NCI-H524 treated with DMSO at 0.1 percent for 48 hours (cell line): ENCODE results near the gene ZP4.

Experiments
- DNase-seq: peaks from one replicate; lab custom pipeline; 2025; lab: John Stamatoyannopoulos, UW

ZP4 gene

DNA sequence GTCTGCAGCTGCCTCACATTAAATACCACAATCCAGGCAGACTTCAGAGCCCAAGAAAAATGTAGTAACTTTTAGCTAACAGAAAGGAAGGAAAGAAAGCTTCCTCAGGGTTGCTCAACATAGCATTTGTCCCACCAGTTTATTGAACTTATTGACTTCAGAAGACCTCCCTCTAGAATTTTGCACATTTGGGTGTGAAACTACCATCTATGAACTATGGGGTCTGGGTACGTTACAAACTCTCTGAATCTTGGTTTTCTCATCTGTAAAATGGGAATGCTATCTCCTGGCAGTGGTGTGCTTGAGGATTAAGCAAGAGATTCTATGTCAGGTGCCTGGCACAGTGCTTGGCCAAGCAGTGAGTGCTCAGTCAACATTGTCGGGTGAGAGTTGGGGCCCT lies at the start of gene ZP4:
Gene ZP4 (minus strand): TSS at position 101 of the 400 bp plus-strand sequence. CDS start 287 bp downstream, outside the sequence.
- DNase-seq, result no peak

- no peak for DNase-seq
These were observed 47.8 kb upstream of the ZP4 start for GRCh38 chr1:237938553-237938952.

DNA sequence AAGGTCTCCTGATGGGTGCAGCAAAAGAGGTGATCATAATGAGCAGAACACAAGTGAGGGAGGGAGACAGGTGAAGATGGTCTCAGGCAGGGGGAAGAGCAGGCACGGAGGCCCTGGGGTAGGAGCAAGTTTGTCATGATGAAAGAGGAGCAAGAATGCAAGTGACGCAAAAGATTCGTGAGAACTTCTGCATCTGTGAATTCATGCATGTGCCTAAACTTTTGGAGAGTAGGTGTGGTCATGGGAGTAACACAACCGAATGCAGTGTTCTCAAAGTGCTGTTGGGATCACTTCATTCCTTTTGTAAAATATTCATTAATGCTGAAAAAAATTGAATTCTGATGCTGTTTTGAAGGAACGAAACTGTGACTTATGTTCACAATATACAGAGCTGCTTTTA lies 47.3 kb upstream of the ZP4 start:
- no peak for DNase-seq

- no peak for DNase-seq
These were observed 42.1 kb upstream of the ZP4 start for GRCh38 chr1:237932816-237933215.

GRCh38 chr1:237931581-237931980 lies 40.9 kb upstream of the ZP4 start:
- DNase-seq, result no peak

GRCh38 chr1:237927198-237927597 lies 36.5 kb upstream of the ZP4 start:
- DNase-seq, result no peak

DNA sequence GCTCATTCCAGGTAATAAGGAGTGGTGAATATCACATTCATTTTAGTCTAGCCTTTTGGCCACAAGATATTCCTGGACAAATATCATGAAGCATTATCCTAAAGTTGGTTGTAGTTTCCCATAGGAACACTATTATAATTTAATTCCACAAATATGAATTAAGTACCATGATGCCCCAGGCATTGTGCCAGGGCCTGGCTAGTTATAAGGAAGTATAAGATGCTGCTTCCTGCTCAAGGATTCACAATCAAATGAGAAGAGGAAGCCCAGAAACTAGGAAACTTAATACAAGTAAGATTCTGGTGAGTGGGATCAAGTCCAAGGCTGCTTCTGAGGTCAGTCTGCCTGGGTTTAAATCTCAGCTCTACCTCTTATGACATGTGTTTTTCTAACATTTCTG lies 30.6 kb upstream of the ZP4 start:
- DNase-seq, result no peak

- no peak for DNase-seq
These were observed 22.6 kb upstream of the ZP4 start for GRCh38 chr1:237913345-237913744.

DNA sequence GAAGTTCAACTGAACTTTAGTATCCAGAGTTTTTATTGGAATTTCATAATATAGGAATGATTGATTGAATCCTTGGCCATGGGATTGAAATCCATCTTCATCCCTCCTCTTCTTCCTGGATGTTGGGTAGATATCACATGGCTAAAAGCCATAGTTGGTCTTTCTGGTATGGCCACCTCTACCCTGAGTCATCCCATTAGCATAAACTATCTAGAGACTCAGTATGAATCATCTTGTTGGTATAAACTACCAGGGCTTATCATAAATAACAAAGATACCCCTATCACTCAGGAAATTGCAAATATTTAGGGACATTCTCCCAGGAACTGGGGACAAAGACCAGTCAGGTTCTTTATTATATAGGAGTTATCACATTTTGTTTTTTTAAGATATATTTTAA lies 21.2 kb upstream of the ZP4 start:
- DNase-seq, result no peak

GRCh38 chr1:237910834-237911233 lies 20.1 kb upstream of the ZP4 start:
- no peak for DNase-seq

- no peak for DNase-seq
These were observed 13.2 kb upstream of the ZP4 start for GRCh38 chr1:237903961-237904360.

GRCh38 chr1:237902960-237903743 lies 12.4 kb upstream of the ZP4 start:
- no peak for DNase-seq

GRCh38 chr1:237901299-237901934 lies 10.7 kb upstream of the ZP4 start:
- DNase-seq, result no peak

DNA sequence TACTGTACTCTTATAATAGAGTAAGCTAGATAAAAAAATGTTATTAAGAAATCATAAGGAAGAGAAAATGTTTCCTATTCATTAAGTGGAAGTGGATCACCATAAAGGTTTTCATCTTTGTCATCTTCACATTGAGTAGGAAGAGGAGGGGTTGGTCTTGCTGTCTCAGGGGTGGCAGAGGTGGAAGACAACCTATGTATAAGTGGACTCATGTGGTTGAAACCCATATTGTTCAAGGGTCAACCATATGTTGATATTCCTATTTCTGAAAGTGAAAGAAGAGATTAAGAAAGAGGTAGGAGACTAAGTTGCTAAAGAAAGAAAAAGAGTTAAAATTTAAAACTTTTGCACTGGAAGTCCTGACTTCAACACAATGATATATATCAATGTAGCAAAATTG lies 4.9 kb upstream of the ZP4 start:
- DNase-seq, result no peak

DNA sequence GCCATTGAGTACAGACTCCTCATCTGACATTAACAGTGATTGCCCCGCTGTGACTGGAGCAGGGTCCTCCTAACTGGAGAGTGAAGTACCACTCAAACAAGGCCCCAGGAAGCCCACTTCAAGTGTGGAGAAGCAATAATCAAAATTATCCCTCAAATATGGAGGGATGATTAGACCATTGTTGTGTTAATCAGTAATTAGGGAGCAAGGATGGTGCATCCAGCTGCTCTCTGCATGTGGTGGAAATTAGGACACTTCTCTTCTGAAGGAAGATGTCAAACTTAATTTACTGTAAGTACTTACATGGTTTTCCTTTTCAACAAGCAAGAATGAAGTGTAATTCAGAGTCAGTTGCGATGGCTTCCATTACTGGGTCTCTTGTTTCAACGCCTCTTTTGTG lies 3.4 kb upstream of the ZP4 start:
- DNase-seq, result no peak

GRCh38 chr1:237891979-237892378 lies 1.3 kb upstream of the ZP4 start:
- DNase-seq, result no peak

DNA sequence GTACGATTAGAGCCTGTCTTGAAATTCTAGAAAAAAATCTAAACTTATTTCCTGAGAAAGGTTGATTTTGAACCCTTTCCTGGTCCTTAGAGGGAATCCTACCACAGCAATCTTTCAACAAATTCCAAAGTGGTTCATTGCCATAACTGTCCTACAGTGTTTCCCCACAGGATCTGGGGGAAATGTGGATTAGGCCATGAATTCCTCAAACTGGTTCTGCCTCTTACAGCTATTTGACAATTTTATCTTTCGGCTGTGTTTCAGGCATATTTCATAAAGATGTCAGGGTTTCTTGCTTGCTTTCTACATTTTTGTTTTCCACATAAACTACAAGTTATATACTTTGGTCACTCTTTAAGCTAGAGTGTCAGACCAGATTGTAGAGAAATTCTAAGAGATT lies 544 bp upstream of the ZP4 start:
- DNase-seq, result no peak

GRCh38 chr1:237890416-237890815 lies 306 bp downstream of the ZP4 start:
- no peak for DNase-seq

DNA sequence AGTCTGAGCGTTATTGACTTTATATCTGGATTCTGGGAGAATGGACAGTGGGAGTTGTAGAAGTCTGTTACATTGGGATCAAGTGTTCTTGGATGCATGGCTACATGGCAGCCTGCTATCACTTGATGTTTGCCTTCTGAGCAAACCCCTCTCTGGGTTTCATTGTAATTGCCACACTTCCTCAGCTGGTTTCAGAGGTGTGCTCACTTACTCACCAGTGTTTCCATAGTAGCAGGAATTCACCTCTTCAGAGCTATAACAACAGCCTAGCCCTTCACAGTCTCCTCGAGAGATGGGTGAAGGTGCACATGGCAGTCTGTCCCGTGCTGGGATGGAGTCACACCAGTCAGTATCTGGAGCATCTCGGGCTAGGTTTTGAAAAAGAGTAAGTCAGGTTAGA lies 2.6 kb downstream of the ZP4 start:
- no peak for DNase-seq

DNA sequence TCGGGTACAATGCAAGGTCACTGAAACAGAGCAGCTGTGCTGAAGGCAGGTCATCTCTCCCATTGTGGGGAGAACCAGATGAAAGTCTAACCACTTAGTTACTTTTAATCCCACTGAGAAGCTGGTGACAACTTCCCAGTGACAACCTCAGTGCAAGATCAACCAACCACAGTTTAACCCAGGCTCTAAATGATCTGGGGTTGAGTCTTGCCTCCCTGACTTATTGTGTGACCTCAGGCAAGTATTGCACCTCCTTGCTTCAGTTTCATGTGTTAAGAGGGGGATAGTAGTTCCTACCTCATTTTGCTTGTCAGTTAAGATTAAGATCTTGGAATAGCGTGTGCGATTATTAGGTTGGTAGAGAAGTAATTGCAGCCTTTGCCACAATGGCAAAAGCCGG lies 3.2 kb downstream of the ZP4 start:
- DNase-seq, result no peak

GRCh38 chr1:237884237-237884636 lies 6.5 kb downstream of the ZP4 start:
- DNase-seq, result no peak

GRCh38 chr1:237879195-237879594 lies 11.5 kb downstream of the ZP4 start:
- no peak for DNase-seq

DNA sequence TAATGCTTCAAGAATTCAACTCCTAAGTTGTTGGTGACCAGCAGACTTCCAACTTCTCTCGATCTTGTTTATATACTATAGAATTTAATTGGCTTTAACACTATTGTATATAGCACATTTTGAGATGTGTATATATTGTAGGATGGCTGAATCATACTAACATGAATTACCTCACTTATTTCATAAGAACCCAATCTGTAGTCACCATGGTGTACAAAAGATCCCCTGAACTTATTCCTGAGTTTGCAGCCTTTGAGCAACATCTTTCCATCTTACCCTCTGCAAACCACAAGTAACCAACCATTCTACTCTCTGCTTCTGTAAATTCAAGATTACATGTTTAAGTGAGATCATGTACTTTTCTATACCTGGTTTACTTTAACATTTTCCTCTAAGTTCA lies 12.3 kb downstream of the ZP4 start:
- no peak for DNase-seq

GRCh38 chr1:237877631-237878030 lies 13.1 kb downstream of the ZP4 start:
- no peak for DNase-seq
